ENCODE measurements around the gene ACRBP.

The ACRBP gene

DNA sequence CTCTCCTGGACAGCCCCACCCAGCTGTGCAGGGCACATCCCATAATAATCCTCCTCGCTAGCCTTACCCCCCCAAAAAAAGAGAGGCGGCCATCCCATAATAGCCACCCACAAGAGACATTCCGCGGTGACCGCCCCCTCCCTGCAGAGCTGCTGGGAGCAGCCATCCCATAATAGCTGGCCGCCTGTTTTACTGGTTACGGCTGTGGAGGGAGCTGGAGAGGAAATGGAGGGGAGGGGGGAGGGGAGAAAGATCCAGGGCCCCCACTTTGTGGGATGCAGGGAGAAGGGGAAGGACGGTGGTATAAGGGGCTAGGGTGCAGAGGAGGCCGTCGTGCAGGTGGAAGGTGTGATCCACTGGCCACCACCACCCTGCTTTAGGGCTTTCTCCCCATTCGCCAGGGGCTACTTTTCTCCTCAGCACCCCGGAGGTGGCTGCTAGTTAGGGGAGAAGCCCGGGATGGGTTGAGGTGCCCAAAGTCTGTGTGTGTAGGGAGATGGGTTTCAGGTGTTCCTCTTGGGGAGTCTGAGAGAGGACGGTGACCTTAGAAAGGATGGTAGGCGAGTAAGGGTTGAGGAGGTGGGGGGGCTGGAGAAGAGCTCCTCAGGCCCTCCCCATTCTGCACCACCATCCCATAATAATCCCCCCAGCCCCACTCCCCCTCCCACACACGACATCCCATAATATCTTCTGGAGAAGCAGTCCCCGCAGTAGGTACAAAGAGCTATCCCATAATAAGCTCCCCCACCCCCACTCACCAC lies 34.0 kb downstream of the ACRBP start:
- peak; percentile 75 for DNase-seq (ENCODE audit: low read depth)
- no peak overlapping the region for H3K4me3 ChIP-seq (ENCODE audit: low read depth, low read length)
- TF ChIP-seq CTCF (IDR thresholded peaks at IDR 0.05; ENCODE audit: insufficient read depth, low read depth, low read length, missing control alignments) = no peak

DNA sequence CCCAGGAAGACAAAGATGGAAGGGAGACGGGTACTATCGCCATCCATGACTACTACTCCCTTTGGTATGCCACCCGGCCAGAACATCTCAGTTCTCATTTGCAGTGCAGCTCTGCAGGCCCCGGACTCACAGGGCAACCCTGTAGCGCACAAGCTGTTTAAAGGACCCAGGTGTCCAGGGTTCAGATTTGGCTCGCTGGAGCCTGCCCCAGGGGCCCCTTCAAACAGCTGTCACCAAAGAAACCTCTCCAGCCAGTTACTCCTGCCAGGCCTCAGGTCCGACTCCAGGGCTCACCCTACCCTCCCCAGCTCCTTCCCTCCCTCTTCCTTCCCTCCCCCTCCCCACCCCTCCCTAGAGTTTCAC lies 34.6 kb downstream of the ACRBP start:
- TF ChIP-seq CTCF (IDR thresholded peaks at IDR 0.05; ENCODE audit: insufficient read depth, low read depth, low read length, missing control alignments) = no peak
- no peak for DNase-seq (ENCODE audit: low read depth)
- no peak overlapping the region for H3K4me3 ChIP-seq (ENCODE audit: low read depth, low read length)

DNA sequence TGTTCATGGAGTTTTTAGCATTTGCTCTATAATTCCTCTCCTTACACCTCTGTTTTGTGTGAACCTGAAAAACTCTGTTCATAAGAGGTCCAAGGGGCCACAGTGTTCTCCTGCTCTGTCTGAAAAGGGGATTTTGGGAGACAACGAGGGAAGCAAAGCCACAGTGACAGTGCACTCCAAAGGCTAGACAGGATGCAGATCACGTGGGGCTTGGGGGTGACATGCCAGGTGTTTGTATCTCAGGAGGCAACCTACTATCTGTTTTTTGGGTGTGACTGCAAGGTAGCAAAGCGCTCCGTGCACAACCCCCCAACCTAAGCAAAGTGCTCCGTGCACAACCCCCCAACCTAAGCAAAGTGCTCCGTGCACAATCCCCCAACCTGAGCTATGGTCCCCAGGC lies 35.0 kb downstream of the ACRBP start:
- no peak overlapping the region for H3K4me3 ChIP-seq (ENCODE audit: low read depth, low read length)
- DNase-seq (ENCODE audit: low read depth) = no peak
- no peak for TF ChIP-seq CTCF (IDR thresholded peaks at IDR 0.05; ENCODE audit: insufficient read depth, low read depth, low read length, missing control alignments)

GRCh38 chr12:6608592-6609281 lies 38.5 kb downstream of the ACRBP start:
- DNase-seq (ENCODE audit: low read depth) = no peak
- no peak overlapping the region for H3K4me3 ChIP-seq (ENCODE audit: low read depth, low read length)
- no peak for TF ChIP-seq CTCF (IDR thresholded peaks at IDR 0.05; ENCODE audit: insufficient read depth, low read depth, low read length, missing control alignments)

- TF ChIP-seq CTCF (IDR thresholded peaks at IDR 0.05; ENCODE audit: insufficient read depth, low read depth, low read length, missing control alignments) = no peak
- no peak overlapping the region for H3K4me3 ChIP-seq (ENCODE audit: low read depth, low read length)
- DNase-seq (ENCODE audit: low read depth) = peak; percentile 92
Observed at GRCh38 chr12:6607751-6608591, 39.3 kb downstream of the ACRBP start.

DNA sequence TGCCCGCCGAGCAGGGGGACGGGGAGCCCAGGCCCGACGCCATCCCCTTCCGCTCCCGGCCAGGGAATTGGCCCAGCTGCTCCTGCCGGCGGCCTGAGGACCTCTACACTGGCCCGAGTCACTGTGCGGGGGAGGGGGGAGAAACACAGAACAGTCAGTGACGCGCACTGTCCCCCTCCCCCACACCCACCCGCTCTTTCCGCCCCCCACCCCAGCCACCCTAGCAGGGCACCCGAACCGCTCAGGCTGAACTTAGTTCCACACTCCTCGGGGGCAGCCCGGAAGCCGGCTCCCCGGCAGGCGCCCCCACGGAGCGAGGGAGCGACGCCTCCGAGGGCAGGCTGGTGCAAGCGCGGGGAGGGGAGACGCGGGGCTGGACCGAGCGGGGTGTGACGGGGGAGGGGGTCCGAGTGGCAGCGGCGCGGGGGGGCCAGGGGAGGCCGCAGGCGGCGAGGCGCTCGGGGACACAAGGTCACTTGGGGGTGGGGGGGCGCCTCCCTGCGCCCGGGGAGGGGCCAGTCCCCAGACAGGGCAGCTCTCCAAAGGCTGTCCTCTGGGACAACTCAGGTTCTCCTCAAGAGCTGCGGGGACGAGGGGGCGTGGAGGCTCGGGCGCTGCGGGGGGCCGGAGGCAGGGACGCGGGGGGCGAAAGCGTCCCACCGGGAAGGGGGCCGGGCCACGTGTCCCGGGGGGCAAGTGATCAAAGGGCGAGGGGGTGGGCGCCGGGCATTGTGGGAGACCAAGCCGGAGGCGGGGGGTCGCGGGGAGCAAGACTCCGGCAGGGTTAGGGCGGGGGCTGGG lies 40.7 kb downstream of the ACRBP start:
- DNase-seq (ENCODE audit: low read depth) = peak; percentile 53
- no peak for TF ChIP-seq CTCF (IDR thresholded peaks at IDR 0.05; ENCODE audit: insufficient read depth, low read depth, low read length, missing control alignments)
- H3K4me3 ChIP-seq (ENCODE audit: low read depth, low read length) = peak overlapping the region; percentile 92

All from GM12865 (cell line).